Uterus (tissue), 4 donors: ENCODE results near the gene AKAP11. TPM values are rescaled to one million over a fixed set of nuclear protein-coding genes. Genes with fewer than 3 reads are reported as not detected.

Experiments used
- DNase-seq, 2 donors: peaks; one replicate each; pipeline ENCODE4 v3.0.0-alpha.2; 2019 to 2020
- H3K27ac ChIP-seq, 2 donors: fragments of 200-600 bp; sonication (generic); 1 replicate in 1 of 2; 2 replicates in 1 of 2; pipeline ENCODE4 v1.5.1; 2016 to 2018
- H3K27me3 ChIP-seq, 2 donors: fragments of 200-600 bp; sonication (generic); one replicate each; pipeline ENCODE4 v1.5.1; 2018 to 2019; ENCODE audit warnings: control low read depth in 1 of 2
- H3K36me3 ChIP-seq, 2 donors: fragments of 200-600 bp; sonication (generic); one replicate each; pipeline ENCODE4 v1.5.1; 2019; ENCODE audit warnings: control low read depth in 1 of 2
- H3K4me1 ChIP-seq, 2 donors: fragments of 200-600 bp; sonication (generic); one replicate each; pipeline ENCODE4 v1.5.1; 2018 to 2019; ENCODE audit warnings: control low read depth in 1 of 2
- H3K4me3 ChIP-seq, 2 donors: fragments of 200-600 bp; sonication (generic); 1 replicate in 1 of 2; 2 replicates in 1 of 2; pipeline ENCODE4 v1.5.1; 2018 to 2019; ENCODE audit warnings: mild to moderate bottlenecking in 1 of 2
- H3K9me3 ChIP-seq, 2 donors: fragments of 200-600 bp; sonication (generic); one replicate each; pipeline ENCODE4 v1.5.1; 2019; ENCODE audit warnings: control low read depth in 1 of 2
- POLR2A ChIP-seq, 2 donors: fragments of 450-650 bp; IDR thresholded peaks; one replicate each; pipeline ENCODE4 v1.6.1; 2016; ENCODE audit warnings: antibody characterized with exemption in 2 of 2, mild to moderate bottlenecking in 1 of 2, moderate library complexity in 1 of 2
- intact Hi-C: fragments of 100-400 bp; cut with DNase I; formaldehyde crosslinking; loops from one replicate; pipeline ENCODE4 v1.15.1; 2023; ENCODE audit warnings: low total_unique reads
- total RNA-seq, 4 donors: library from RNA; depleted of rRNA in 3 of 4; stranded (reverse); fragments of >200 nt in 3 of 4; gene quantifications; one replicate each; pipeline versions ENCODE4 v1.1.0 to v1.2.4, GENCODE V29; 2014 to 2023
- TF ChIP-seq, protein P1 (sequence below), 4 experiments: fragments of 200-600 bp in 2 of 4; fragments of 450-650 bp in 2 of 4; sonication (generic) in 2 of 4; IDR thresholded peaks; one replicate each; pipeline ENCODE4 v1.5.1; 2016 to 2019; ENCODE audit warnings: antibody characterized with exemption in 4 of 4, mild to moderate bottlenecking in 2 of 4, moderate library complexity in 1 of 4
- donor health status: DM: yes; HTN: yes; CAD: no.

AKAP11 gene
- total RNA-seq, 4 donors from 2014 or later: 30.0 to 60.7 (median 45.9) TPM

DNA sequence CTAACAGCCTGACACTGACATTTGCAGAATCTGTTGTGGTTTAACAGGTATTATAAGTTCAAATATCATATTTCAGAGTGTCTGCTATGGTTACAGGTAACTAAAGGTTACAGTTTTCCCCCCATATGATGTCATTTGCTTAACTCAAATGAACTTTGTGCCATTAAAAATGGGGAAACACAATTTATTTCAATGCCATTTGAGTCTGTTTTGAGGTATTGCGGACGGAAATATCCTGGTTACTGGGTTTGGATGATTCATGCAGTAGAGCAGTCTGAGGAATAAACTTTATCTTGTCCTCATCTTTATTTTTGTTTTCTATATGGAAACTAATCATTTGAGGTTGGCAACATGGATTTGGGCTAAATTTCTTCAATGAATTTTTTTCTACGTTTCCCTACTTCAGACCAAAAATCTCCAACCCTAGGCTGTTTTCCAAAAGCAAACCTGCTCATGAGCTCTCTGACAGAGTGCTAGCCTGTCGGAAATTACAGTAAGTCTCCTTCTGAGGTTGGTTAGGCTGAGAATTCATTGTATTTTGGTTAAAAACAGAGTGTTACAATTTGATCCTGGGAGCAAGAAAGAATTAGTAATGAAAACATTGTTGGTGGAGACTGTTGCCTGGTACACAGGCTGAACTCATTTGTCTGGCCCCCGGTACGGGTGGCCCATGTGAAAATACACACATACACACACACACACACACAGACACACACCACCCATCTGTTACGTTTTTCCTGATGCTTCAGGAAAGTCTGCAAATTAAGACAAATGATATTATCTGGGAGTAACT lies 66.1 kb downstream of the AKAP11 start:
- TF ChIP-seq, protein P1, sequence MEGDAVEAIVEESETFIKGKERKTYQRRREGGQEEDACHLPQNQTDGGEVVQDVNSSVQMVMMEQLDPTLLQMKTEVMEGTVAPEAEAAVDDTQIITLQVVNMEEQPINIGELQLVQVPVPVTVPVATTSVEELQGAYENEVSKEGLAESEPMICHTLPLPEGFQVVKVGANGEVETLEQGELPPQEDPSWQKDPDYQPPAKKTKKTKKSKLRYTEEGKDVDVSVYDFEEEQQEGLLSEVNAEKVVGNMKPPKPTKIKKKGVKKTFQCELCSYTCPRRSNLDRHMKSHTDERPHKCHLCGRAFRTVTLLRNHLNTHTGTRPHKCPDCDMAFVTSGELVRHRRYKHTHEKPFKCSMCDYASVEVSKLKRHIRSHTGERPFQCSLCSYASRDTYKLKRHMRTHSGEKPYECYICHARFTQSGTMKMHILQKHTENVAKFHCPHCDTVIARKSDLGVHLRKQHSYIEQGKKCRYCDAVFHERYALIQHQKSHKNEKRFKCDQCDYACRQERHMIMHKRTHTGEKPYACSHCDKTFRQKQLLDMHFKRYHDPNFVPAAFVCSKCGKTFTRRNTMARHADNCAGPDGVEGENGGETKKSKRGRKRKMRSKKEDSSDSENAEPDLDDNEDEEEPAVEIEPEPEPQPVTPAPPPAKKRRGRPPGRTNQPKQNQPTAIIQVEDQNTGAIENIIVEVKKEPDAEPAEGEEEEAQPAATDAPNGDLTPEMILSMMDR (IDR thresholded peaks at IDR 0.05): no peak
- TF ChIP-seq POLR2A (IDR thresholded peaks at IDR 0.05): no peak
- no peak overlapping the region for H3K27ac ChIP-seq
- H3K36me3 ChIP-seq: no peaks in the 10 kb centered on the region
- no peaks in the 10 kb centered on the region for H3K9me3 ChIP-seq
- no peak overlapping the region for H3K4me3 ChIP-seq
- H3K27me3 ChIP-seq: no peaks in the 10 kb centered on the region
- intact Hi-C loops: no loop called here
- DNase-seq: no peak
- no peaks in the 10 kb centered on the region for H3K4me1 ChIP-seq

DNA sequence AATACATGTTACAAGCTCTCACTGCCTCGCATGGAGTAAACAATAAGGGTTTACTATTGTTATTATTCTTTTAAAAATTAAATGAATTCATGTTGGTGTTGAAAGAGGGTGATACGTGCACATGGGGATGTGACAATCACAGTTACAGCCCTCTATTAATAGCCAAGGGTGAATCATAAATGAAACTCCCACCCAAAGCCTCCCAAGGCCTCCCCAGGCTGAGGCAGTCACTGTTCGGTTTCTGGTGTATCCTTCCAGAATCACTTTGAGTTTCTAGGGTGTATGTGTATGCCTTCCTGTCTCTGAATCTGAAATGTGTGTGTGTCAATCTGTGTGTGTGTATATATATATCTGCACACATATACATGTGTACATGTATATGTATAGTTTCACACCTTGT lies 73.4 kb downstream of the AKAP11 start:
- TF ChIP-seq, protein P1 (IDR thresholded peaks at IDR 0.05): no peak
- TF ChIP-seq POLR2A (IDR thresholded peaks at IDR 0.05): no peak
- H3K27ac ChIP-seq: no peak overlapping the region
- no peaks in the 10 kb centered on the region for H3K27me3 ChIP-seq
- no peak overlapping the region for H3K4me3 ChIP-seq
- no peaks in the 10 kb centered on the region for H3K9me3 ChIP-seq
- intact Hi-C loops: no loop called here
- no peaks in the 10 kb centered on the region for H3K36me3 ChIP-seq
- no peak for DNase-seq
- no peaks in the 10 kb centered on the region for H3K4me1 ChIP-seq

DNA sequence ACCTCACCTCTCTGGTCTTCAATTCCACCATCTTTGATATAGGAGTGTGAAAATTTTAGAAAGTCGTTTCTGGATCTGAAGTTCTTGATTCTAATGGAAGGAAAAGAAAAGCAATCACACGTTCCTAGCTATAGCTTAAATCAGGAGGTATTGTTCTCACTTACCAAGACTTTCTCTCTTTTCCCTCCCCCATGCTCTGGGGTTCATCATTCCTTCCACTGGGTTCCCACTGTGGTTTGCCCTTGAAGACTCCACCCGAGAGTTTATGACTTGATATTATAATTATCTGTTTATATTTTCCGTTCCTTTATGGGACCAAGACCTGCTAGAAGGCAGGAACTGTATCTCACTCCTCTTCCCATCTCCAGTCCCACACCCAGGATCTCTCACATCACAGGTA lies 76.6 kb downstream of the AKAP11 start:
- no peak for DNase-seq
- H3K27me3 ChIP-seq: no peaks in the 10 kb centered on the region
- intact Hi-C loops: no loop called here
- no peak overlapping the region for H3K4me3 ChIP-seq
- H3K27ac ChIP-seq: no peak overlapping the region
- TF ChIP-seq POLR2A (IDR thresholded peaks at IDR 0.05): no peak
- TF ChIP-seq, protein P1 (IDR thresholded peaks at IDR 0.05): no peak
- H3K4me1 ChIP-seq: no peaks in the 10 kb centered on the region
- H3K36me3 ChIP-seq: no peaks in the 10 kb centered on the region
- H3K9me3 ChIP-seq: no peaks in the 10 kb centered on the region

DNA sequence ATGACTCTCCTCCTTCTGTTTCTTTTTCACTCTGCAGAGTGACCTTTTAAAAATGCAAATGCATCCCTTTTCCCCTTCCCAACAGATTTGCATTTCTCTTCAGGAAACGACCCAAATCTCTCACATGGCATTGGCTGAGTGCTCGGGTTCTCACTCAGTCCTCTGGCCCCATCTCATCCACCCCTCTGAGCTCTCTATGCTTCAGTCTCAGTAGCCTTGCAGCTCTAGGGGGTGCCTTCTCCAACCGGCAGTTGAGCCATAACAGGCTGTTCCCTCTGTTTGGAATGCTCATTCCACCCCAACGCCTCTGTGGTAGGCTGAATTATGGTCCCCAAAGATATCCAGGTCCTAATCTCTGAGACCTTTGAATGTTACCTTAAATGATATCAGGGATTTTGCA lies 78.2 kb downstream of the AKAP11 start:
- Histone ChIP-seq H3K4me1 (no peaks in the 10 kb centered on the region), H3K27ac (no peak overlapping the region), H3K4me3 (no peak overlapping the region), H3K36me3 (no peaks in the 10 kb centered on the region), H3K27me3 (no peaks in the 10 kb centered on the region), H3K9me3 (no peaks in the 10 kb centered on the region)
- intact Hi-C loops: no loop called here
- no peak for TF ChIP-seq POLR2A (IDR thresholded peaks at IDR 0.05)
- TF ChIP-seq, protein P1 (IDR thresholded peaks at IDR 0.05): no peak
- DNase-seq: no peak

DNA sequence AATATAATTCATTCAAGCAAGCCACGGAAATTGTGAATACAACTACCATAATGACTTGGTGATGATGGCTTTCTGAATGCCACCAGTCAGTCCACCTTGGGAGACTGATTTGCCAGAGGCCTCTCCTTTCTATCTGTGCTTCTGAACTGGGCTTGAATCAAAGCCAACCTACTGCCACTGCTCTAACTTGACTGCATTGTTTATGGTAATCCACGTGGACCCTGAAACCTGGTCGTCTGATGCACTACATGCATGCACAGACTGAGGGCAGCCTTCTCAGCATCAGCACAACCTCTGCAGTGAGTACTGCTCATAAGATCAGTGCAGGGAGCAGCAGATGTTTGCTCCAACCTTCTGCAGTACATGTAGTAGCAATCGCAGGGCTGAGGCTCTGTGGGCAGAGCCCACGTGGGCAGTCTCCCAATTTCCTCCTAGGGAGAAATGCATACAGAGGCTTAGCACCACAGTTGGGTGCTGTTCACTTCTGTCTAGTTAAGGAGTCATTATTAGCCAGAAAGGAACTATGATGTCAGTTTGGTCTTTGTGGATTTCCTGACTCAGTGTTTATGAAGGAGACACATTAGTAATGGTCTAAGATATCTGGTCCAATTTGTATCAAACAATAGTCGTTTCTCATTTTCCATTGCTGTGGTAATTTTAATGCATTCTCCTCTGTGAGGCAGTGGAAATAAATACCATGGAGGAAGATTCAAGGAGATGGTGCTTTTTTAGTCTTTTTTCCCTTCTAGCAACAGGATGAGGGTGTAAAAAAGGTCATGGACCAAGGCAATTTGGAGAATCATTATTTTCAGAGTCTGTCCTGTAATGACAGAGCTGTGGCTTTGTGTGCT lies 82.5 kb downstream of the AKAP11 start:
- Histone ChIP-seq H3K4me1 (no peaks in the 10 kb centered on the region), H3K9me3 (no peaks in the 10 kb centered on the region), H3K36me3 (no peaks in the 10 kb centered on the region), H3K27me3 (no peaks in the 10 kb centered on the region), H3K27ac (no peak overlapping the region), H3K4me3 (no peak overlapping the region)
- DNase-seq: no peak
- intact Hi-C loops: no loop called here
- TF ChIP-seq, protein P1 (IDR thresholded peaks at IDR 0.05): no peak
- TF ChIP-seq POLR2A (IDR thresholded peaks at IDR 0.05): no peak
